Measurements from ENCODE around the gene TTF1. TPM values are rescaled to one million over a fixed set of nuclear protein-coding genes. Genes with fewer than 3 reads are reported as not detected.

TTF1 gene
- total and polyA plus RNA-seq, 9 of the 15 experiments (the other 6 are each of a cell fraction or from before 2014, with no cell fraction given), result 9.0 to 18.5 (median 15.8) TPM

DNA sequence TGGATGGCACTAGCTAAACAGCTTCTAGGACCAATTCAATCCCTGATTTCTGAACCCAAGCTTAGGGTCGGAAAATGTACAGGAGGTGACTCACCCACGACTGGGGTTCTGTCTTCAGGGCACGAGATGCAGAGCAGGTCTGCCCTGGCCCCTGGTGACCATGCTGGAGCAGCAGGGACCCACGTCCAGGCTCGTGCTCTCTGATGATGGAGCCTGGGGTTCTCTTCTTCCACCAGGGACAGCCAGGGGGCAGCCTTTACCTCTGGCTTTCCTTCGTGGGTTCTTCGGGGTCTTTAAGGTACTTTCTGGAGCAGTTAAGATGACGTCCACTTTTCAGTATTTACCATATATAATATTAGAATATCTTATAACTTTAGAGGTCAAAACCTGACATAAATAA lies 5.4 kb upstream of the TTF1 start (continued):
- TF ChIP-seq, protein P1, sequence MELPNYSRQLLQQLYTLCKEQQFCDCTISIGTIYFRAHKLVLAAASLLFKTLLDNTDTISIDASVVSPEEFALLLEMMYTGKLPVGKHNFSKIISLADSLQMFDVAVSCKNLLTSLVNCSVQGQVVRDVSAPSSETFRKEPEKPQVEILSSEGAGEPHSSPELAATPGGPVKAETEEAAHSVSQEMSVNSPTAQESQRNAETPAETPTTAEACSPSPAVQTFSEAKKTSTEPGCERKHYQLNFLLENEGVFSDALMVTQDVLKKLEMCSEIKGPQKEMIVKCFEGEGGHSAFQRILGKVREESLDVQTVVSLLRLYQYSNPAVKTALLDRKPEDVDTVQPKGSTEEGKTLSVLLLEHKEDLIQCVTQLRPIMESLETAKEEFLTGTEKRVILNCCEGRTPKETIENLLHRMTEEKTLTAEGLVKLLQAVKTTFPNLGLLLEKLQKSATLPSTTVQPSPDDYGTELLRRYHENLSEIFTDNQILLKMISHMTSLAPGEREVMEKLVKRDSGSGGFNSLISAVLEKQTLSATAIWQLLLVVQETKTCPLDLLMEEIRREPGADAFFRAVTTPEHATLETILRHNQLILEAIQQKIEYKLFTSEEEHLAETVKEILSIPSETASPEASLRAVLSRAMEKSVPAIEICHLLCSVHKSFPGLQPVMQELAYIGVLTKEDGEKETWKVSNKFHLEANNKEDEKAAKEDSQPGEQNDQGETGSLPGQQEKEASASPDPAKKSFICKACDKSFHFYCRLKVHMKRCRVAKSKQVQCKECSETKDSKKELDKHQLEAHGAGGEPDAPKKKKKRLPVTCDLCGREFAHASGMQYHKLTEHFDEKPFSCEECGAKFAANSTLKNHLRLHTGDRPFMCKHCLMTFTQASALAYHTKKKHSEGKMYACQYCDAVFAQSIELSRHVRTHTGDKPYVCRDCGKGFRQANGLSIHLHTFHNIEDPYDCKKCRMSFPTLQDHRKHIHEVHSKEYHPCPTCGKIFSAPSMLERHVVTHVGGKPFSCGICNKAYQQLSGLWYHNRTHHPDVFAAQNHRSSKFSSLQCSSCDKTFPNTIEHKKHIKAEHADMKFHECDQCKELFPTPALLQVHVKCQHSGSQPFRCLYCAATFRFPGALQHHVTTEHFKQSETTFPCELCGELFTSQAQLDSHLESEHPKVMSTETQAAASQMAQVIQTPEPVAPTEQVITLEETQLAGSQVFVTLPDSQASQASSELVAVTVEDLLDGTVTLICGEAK (IDR thresholded peaks at IDR 0.05), result no peak
- TF ChIP-seq, protein P1 (CRISPR knock-in tag; IDR thresholded peaks at IDR 0.05), result no peak
- TF ChIP-seq, protein P2, sequence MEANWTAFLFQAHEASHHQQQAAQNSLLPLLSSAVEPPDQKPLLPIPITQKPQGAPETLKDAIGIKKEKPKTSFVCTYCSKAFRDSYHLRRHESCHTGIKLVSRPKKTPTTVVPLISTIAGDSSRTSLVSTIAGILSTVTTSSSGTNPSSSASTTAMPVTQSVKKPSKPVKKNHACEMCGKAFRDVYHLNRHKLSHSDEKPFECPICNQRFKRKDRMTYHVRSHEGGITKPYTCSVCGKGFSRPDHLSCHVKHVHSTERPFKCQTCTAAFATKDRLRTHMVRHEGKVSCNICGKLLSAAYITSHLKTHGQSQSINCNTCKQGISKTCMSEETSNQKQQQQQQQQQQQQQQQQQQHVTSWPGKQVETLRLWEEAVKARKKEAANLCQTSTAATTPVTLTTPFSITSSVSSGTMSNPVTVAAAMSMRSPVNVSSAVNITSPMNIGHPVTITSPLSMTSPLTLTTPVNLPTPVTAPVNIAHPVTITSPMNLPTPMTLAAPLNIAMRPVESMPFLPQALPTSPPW (CRISPR knock-in tag; IDR thresholded peaks at IDR 0.05), result no peak
- TF ChIP-seq ZBTB2 (IDR thresholded peaks at IDR 0.05) (no peak), SLC30A9 (CRISPR knock-in tag; IDR thresholded peaks at IDR 0.05) (no peak), ZSCAN32 (CRISPR knock-in tag; IDR thresholded peaks at IDR 0.05) (no peak), SAFB (IDR thresholded peaks at IDR 0.05; ENCODE audit: borderline replicate concordance, low read depth, low read length) (no peak), CREBBP (IDR thresholded peaks at IDR 0.05; ENCODE audit: low read depth, low read length) (no peak), ZNF395 (CRISPR knock-in tag; IDR thresholded peaks at IDR 0.05) (no peak), ARHGAP35 (IDR thresholded peaks at IDR 0.05; ENCODE audit: partially characterized antibody) (no peak), ZNF217 (CRISPR knock-in tag; IDR thresholded peaks at IDR 0.05) (no peak), MIER1 (IDR thresholded peaks at IDR 0.05; ENCODE audit: low read depth) (no peak), RFX5 (IDR thresholded peaks at IDR 0.05; ENCODE audit: low read depth, low read length) (no peak), SMC3 (conservative IDR thresholded peaks at IDR 0.05; ENCODE audit: insufficient read depth, low read depth, low read length) (peak; percentile 59; the same call in 1 of the 2 replicates), MTA3 (IDR thresholded peaks at IDR 0.05; ENCODE audit: borderline replicate concordance) (no peak), RCOR1 (IDR thresholded peaks at IDR 0.05; ENCODE audit: borderline replicate concordance in 1 of 2, low read depth in 2 of 2, low read length in 2 of 2) (peak in 1 of 2 experiments; percentile 40; a peak in 1 of 4 replicates)

Data from K562 (cell line).